A549 (cell line): Measurements from ENCODE around the gene SPAG17. TPM values are rescaled to one million over a fixed set of nuclear protein-coding genes. Genes with fewer than 3 reads are reported as not detected.

Source experiments
- ATAC-seq, 2 experiments: fragments of 200-7000 bp in 1 of 2; fragments of >200 bp in 1 of 2; cut with Nextera tagmentation in 1 of 2; cut with Tn5 transposase in 1 of 2; 3 replicates each; pipeline versions ENCODE4 v1.8.0 to v1.9.1; 2018 to 2020; ENCODE audit warnings: mild to moderate bottlenecking in 1 of 2, moderate library complexity in 1 of 2
- CTCF ChIA-PET: fragments of 300-600 bp; sonication (Branson Sonifier 250); formaldehyde crosslinking; extraction: SDS; loops from one replicate; lab custom pipeline; 2021; ENCODE audit warnings: antibody characterized with exemption, inconsistent platforms; lab: Yijun Ruan, JAX
- POLR2A ChIA-PET: fragments of 350-600 bp; formaldehyde crosslinking; extraction: SDS; loops from one replicate; lab custom pipeline; 2021; ENCODE audit warnings: antibody characterized with exemption, inconsistent platforms; lab: Yijun Ruan, JAX
- DNase-seq, 2 experiments: peaks; one replicate each; pipeline versions ENCODE4 v3.0.0 to v3.0.0-alpha.2; 2011 to 2016; ENCODE audit warnings: low read depth in 1 of 2, low spot score in 1 of 2
- FAIRE-seq: peaks from 2 replicates; lab custom pipeline; 2011; peaks lifted over from hg19 to GRCh38; lab: Jason Lieb, UNC
- H3K27ac ChIP-seq, 2 experiments: fragments of >200 bp; sonication (Bioruptor Twin); formaldehyde crosslinking; 3 replicates each; pipeline ENCODE4 v1.5.1; 2016 to 2017
- H3K4me1 ChIP-seq: fragments of >200 bp; sonication (Bioruptor Twin); formaldehyde crosslinking; 3 replicates; pipeline ENCODE4 v1.6.1; 2016
- H3K4me2 ChIP-seq: fragments of >200 bp; sonication (Bioruptor Twin); formaldehyde crosslinking; 3 replicates; pipeline ENCODE4 v1.6.1; 2016
- H3K4me3 ChIP-seq: fragments of >200 bp; sonication (Bioruptor Twin); formaldehyde crosslinking; 3 replicates; pipeline ENCODE4 v1.5.1; 2016
- H3K9me3 ChIP-seq: fragments of >200 bp; sonication (Bioruptor Twin); formaldehyde crosslinking; 3 replicates; pipeline ENCODE4 v1.6.1; 2016
- BHLHE40 ChIP-seq: IDR thresholded peaks from 2 replicates; pipeline ENCODE4 v1.6.1; 2012; ENCODE audit warnings: low read depth, low read length, inconsistent platforms
- CHD2 ChIP-seq: fragments of 150-350 bp; IDR thresholded peaks from 2 replicates; pipeline ENCODE4 v1.6.1; 2014; ENCODE audit warnings: low read length; ENCODE audit not compliant: partially characterized antibody
- CHD4 ChIP-seq: fragments of 200-600 bp; sonication (generic); IDR thresholded peaks from 2 replicates; pipeline ENCODE4 v1.6.1; 2016; ENCODE audit warnings: antibody characterized with exemption, mild to moderate bottlenecking, borderline replicate concordance
- EHF ChIP-seq: fragments of 250-450 bp; sonication (Bioruptor Pico); IDR thresholded peaks from 2 replicates; pipeline ENCODE4 v1.5.0; 2020; ENCODE audit warnings: mild to moderate bottlenecking
- FOSL2 ChIP-seq, 2 experiments: fragments of 450-650 bp in 1 of 2; fragments of >200 bp in 1 of 2; sonication (Bioruptor Twin) in 1 of 2; formaldehyde crosslinking; IDR thresholded peaks; 2 replicates each; pipeline versions ENCODE4 v1.5.0 to v1.6.1; 2016 to 2020; ENCODE audit warnings: mild to moderate bottlenecking in 1 of 2, moderate library complexity in 1 of 2
- FOXS1 ChIP-seq: fragments of 250-450 bp; sonication (Bioruptor Pico); IDR thresholded peaks from 2 replicates; pipeline ENCODE4 v1.5.0; 2020; ENCODE audit warnings: mild to moderate bottlenecking, moderate library complexity
- GATA3 ChIP-seq: IDR thresholded peaks from 2 replicates; pipeline ENCODE4 v1.6.1; 2012; ENCODE audit warnings: borderline replicate concordance
- HEYL ChIP-seq: fragments of 250-450 bp; sonication (Bioruptor Pico); IDR thresholded peaks from 2 replicates; pipeline ENCODE4 v1.8.0; 2021; ENCODE audit warnings: mild to moderate bottlenecking, moderate library complexity
- JUN ChIP-seq, 2 experiments: fragments of >200 bp; sonication (Bioruptor Twin); formaldehyde crosslinking; IDR thresholded peaks; 2 replicates in 1 of 2; 3 replicates in 1 of 2; pipeline ENCODE4 v1.6.1; 2016 to 2017
- MAFK ChIP-seq: fragments of 450-650 bp; IDR thresholded peaks from 2 replicates; pipeline ENCODE4 v1.6.1; 2014; ENCODE audit not compliant: partially characterized antibody
- NR3C1 ChIP-seq: fragments of >200 bp; sonication (Bioruptor Twin); formaldehyde crosslinking; IDR thresholded peaks from 3 replicates; pipeline ENCODE4 v1.6.1; 2017
- RNF2 ChIP-seq: fragments of 200-600 bp; sonication (generic); IDR thresholded peaks from 2 replicates; pipeline ENCODE4 v1.6.1; 2016; ENCODE audit warnings: low read depth, mild to moderate bottlenecking, antibody characterized with exemption, moderate library complexity, borderline replicate concordance
- SREBF2 ChIP-seq: fragments of 450-650 bp; IDR thresholded peaks from 2 replicates; pipeline ENCODE4 v1.6.1; 2014; ENCODE audit warnings: mild to moderate bottlenecking, moderate library complexity
- TFCP2L1 ChIP-seq: fragments of 250-450 bp; sonication (Bioruptor Pico); IDR thresholded peaks from 2 replicates; pipeline ENCODE4 v1.5.0; 2021; ENCODE audit warnings: mild to moderate bottlenecking
- ZFP36 ChIP-seq: fragments of 450-650 bp; IDR thresholded peaks from 2 replicates; pipeline ENCODE4 v1.6.1; 2014; ENCODE audit warnings: borderline replicate concordance; ENCODE audit not compliant: partially characterized antibody
- ZSCAN20 ChIP-seq: fragments of 250-450 bp; sonication (Bioruptor Pico); IDR thresholded peaks from 2 replicates; pipeline ENCODE4 v1.8.0; 2022; ENCODE audit warnings: mild to moderate bottlenecking, moderate library complexity
- WGBS: methylation state at CpG from one replicate; pipeline ENCODE4 v1.1.6; 2017; ENCODE audit errors: missing lambda C conversion rate; 5-methylcytosine and 5-hydroxymethylcytosine counted together
- polyA plus RNA-seq, 4 experiments: library from polyadenylated mRNA; depleted of rRNA in 3 of 4; stranded (reverse); fragments of >200 nt; fragmentation: RNase III in 1 of 4; extraction: RNeasy Plus Mini Kit Qiagen cat#74134 plus additional on column Dnase treatment in 1 of 4; gene quantifications; 2 replicates in 3 of 4; 3 replicates in 1 of 4; pipeline ENCODE4 v1.2.3, GENCODE V29; 2011 to 2017
- TF ChIP-seq, protein P1 (sequence below): fragments of >200 bp; sonication (Bioruptor Twin); formaldehyde crosslinking; IDR thresholded peaks from 3 replicates; pipeline ENCODE4 v1.5.1; 2016
- TF ChIP-seq, protein P2 (sequence below): fragments of >200 bp; sonication (Bioruptor Twin); formaldehyde crosslinking; IDR thresholded peaks from 3 replicates; pipeline ENCODE4 v1.6.1; 2016
- TF ChIP-seq, protein P3 (sequence below): fragments of 250-450 bp; sonication (Bioruptor Pico); IDR thresholded peaks from 2 replicates; pipeline ENCODE4 v1.5.0; 2021; ENCODE audit warnings: mild to moderate bottlenecking, moderate library complexity, borderline replicate concordance

Gene SPAG17
- polyA plus RNA-seq, 2 of the 4 experiments (the other 2 are of a cell fraction), result 0.13 TPM; not detected in 1

DNA sequence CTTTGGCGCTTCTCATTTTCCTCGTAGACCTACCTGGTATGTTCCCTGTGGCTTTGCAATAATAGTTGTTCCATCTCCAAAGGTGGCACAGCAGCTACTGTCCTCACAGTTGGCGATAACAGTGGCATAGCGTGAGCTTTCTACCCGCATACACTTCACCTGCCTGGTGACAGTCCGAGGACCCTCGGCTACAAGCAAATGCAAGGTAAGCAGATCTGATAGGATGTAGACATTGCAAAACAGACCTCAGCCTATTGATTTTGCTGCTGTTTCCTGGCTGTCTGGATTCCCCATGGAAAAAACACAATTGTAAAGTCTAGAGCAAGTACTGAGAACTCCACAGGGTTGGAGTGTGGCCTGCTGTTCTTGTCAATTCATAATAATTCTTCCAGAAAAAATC is 177.0 kb downstream of the SPAG17 start:
- POLR2A ChIA-PET, result no interaction called here
- no peak for DNase-seq
- Histone ChIP-seq H3K4me2 (no peak overlapping the region), H3K4me3 (no peak overlapping the region), H3K4me1 (no peaks in the 10 kb centered on the region), H3K9me3 (no peaks in the 10 kb centered on the region), H3K27ac (no peak overlapping the region)
- FAIRE-seq, result no peak
- CTCF ChIA-PET, result no interaction called here
- TF ChIP-seq RNF2 (no peak), MAFK (peak; percentile 13)
- ATAC-seq, result no peak
- 53% methylated on average over 7 of the region's 7 CpGs for WGBS

DNA sequence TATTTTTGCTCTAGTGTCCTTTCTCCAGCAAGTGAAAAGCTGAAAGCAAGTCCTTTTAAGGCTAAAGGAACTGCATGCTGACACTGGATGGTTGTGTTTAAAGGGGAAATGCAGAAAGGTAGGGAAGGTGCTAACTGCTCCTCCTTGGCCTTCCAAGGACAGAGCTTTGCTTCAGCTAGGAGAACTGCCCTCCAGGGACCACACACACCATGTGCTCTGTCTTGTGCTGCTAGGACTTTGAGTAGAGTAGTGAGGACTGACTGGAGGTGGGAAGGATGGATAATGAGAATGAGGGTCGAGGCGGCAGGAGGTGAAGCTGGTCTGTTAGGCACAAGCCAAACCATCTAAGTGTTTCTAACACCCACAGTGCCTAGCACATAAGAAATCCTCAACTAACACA is 177.6 kb downstream of the SPAG17 start:
- FAIRE-seq (no peak), DNase-seq (no peak), ATAC-seq (no peak)
- no peaks in the 10 kb centered on the region for H3K4me1 ChIP-seq
- ChIA-PET CTCF (no interaction called here), POLR2A (no interaction called here)
- H3K9me3 ChIP-seq, result no peaks in the 10 kb centered on the region
- H3K4me2 ChIP-seq, result no peak overlapping the region
- WGBS, result 43% methylated on average over 2 of the region's 2 CpGs
- H3K27ac ChIP-seq, result no peak overlapping the region
- TF ChIP-seq CHD4, result no peak
- no peak for TF ChIP-seq ZFP36
- no peak for TF ChIP-seq JUN (IDR thresholded peaks at IDR 0.05)
- TF ChIP-seq, protein P1, sequence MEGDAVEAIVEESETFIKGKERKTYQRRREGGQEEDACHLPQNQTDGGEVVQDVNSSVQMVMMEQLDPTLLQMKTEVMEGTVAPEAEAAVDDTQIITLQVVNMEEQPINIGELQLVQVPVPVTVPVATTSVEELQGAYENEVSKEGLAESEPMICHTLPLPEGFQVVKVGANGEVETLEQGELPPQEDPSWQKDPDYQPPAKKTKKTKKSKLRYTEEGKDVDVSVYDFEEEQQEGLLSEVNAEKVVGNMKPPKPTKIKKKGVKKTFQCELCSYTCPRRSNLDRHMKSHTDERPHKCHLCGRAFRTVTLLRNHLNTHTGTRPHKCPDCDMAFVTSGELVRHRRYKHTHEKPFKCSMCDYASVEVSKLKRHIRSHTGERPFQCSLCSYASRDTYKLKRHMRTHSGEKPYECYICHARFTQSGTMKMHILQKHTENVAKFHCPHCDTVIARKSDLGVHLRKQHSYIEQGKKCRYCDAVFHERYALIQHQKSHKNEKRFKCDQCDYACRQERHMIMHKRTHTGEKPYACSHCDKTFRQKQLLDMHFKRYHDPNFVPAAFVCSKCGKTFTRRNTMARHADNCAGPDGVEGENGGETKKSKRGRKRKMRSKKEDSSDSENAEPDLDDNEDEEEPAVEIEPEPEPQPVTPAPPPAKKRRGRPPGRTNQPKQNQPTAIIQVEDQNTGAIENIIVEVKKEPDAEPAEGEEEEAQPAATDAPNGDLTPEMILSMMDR, result no peak
- TF ChIP-seq, protein P2, sequence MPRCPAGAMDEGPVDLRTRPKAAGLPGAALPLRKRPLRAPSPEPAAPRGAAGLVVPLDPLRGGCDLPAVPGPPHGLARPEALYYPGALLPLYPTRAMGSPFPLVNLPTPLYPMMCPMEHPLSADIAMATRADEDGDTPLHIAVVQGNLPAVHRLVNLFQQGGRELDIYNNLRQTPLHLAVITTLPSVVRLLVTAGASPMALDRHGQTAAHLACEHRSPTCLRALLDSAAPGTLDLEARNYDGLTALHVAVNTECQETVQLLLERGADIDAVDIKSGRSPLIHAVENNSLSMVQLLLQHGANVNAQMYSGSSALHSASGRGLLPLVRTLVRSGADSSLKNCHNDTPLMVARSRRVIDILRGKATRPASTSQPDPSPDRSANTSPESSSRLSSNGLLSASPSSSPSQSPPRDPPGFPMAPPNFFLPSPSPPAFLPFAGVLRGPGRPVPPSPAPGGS, result no peak
- no peak for TF ChIP-seq HEYL
- no peak for TF ChIP-seq SREBF2
- TF ChIP-seq CHD2, result no peak
- TF ChIP-seq BHLHE40, result no peak
- no peak for TF ChIP-seq FOSL2 (IDR thresholded peaks at IDR 0.05)
- TF ChIP-seq FOSL2 (CRISPR knock-in tag; IDR thresholded peaks at IDR 0.05), result no peak
- no peak for TF ChIP-seq FOXS1 (CRISPR knock-in tag)
- TF ChIP-seq MAFK, result no peak
- TF ChIP-seq, protein P3, sequence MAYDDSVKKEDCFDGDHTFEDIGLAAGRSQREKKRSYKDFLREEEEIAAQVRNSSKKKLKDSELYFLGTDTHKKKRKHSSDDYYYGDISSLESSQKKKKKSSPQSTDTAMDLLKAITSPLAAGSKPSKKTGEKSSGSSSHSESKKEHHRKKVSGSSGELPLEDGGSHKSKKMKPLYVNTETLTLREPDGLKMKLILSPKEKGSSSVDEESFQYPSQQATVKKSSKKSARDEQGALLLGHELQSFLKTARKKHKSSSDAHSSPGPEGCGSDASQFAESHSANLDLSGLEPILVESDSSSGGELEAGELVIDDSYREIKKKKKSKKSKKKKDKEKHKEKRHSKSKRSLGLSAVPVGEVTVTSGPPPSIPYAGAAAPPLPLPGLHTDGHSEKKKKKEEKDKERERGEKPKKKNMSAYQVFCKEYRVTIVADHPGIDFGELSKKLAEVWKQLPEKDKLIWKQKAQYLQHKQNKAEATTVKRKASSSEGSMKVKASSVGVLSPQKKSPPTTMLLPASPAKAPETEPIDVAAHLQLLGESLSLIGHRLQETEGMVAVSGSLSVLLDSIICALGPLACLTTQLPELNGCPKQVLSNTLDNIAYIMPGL (CRISPR knock-in tag), result no peak
- H3K4me3 ChIP-seq, result no peak overlapping the region

DNA sequence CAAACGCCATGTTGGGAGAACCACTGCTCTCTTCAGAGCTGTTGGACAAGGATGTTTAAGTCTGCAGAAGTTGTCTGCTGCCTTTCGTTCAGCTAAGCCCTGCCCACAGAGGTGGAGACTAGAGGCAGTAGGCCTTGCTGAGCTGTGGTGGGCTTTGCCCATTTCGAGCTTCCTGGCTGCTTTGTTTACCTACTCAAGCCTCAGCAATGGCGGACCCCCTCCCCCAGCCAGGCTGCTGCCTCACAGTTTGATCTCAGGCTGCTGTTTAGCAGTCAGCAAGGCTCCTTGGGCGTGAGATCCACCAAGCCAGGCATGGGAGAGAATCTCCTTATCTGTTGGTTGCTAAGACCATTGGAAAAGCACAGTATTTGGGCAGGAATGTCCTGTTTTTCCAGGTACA is 180.7 kb downstream of the SPAG17 start:
- no peak overlapping the region for H3K4me2 ChIP-seq
- DNase-seq, result no peak
- ChIA-PET CTCF (interaction anchor here (1.4 kb wide), 1 partner anchor 15 kb away, joined by 4 read pairs; no protein-coding TSS in a partner anchor), POLR2A (no interaction called here)
- no peak overlapping the region for H3K27ac ChIP-seq
- WGBS, result 15% methylated on average over 5 of the region's 5 CpGs
- FAIRE-seq, result no peak
- no peaks in the 10 kb centered on the region for H3K9me3 ChIP-seq
- TF ChIP-seq, protein P3 (CRISPR knock-in tag), result no peak
- TF ChIP-seq NR3C1, result no peak
- no peak for TF ChIP-seq GATA3
- TF ChIP-seq CHD4, result no peak
- TF ChIP-seq ZSCAN20 (CRISPR knock-in tag), result no peak
- no peak for TF ChIP-seq EHF (CRISPR knock-in tag)
- no peak for TF ChIP-seq TFCP2L1 (CRISPR knock-in tag)
- TF ChIP-seq, protein P2, result no peak
- TF ChIP-seq, all 56 proteins: peak for 0
- ATAC-seq, result no peak
- Histone ChIP-seq H3K4me1 (no peaks in the 10 kb centered on the region), H3K4me3 (no peak overlapping the region)
